ENCODE measurements around the gene TBC1D4. TPM values are rescaled to one million over a fixed set of nuclear protein-coding genes. Genes with fewer than 3 reads are reported as not detected.

Gene TBC1D4
- total RNA-seq, 1 experiment from 2014 or later = 5.5 TPM

GRCh38 chr13:75492389-75492788 is 10.4 kb upstream of the TBC1D4 start:
- no peak for DNase-seq (ENCODE audit: low read depth, low spot score)
- intact Hi-C loops (cut with micrococcal nuclease; ENCODE audit: unreplicated experiment) (no loop called here), in situ Hi-C loops (cut with HindIII; ENCODE audit: low pct_unique_long_range_greater_than_20kb, low sequenced_read_pairs) (no loop called here)
- no peak overlapping the region for H3K27ac ChIP-seq (ENCODE audit: low read length)
- TF ChIP-seq REST (IDR thresholded peaks at IDR 0.05; ENCODE audit: insufficient read depth in 1 of 2, low read depth in 2 of 2, low read length in 1 of 2) (no peak), TCF7L2 (IDR thresholded peaks at IDR 0.05; ENCODE audit: low read depth, low read length) (no peak), SIN3A (IDR thresholded peaks at IDR 0.05; ENCODE audit: borderline replicate concordance, insufficient read depth, low read depth, low read length) (no peak), CTCF (IDR thresholded peaks at IDR 0.05) (no peak), POLR2AphosphoS5 (IDR thresholded peaks at IDR 0.05; ENCODE audit: low read depth, low read length) (no peak)
- no peaks in the 10 kb centered on the region for H3K27me3 ChIP-seq (ENCODE audit: control insufficient read depth, insufficient read depth, low read length)
- no peak overlapping the region for H3K4me3 ChIP-seq (ENCODE audit: low read depth in 2 of 2, low read length in 2 of 2)
- ChIA-PET POLR2A (no interaction called here), CTCF (no interaction called here)
- no peaks in the 10 kb centered on the region; the same call in 1 of the 2 replicates for H3K4me1 ChIP-seq (ENCODE audit: control insufficient read depth, insufficient read depth, low read length)
- ATAC-seq = no peak
- no peaks in the 10 kb centered on the region for H3K9me3 ChIP-seq (ENCODE audit: control insufficient read depth, insufficient read depth, low read depth, low read length)
- no peaks in the 10 kb centered on the region for H3K36me3 ChIP-seq (ENCODE audit: control insufficient read depth, insufficient read depth, low read length)
- BruUV-seq (replicated peaks) = no TSS peak

- no peaks in the 10 kb centered on the region for H3K9me3 ChIP-seq (ENCODE audit: control insufficient read depth, insufficient read depth, low read depth, low read length)
- no peak overlapping the region for H3K4me3 ChIP-seq (ENCODE audit: low read depth in 2 of 2, low read length in 2 of 2)
- in situ Hi-C loops (cut with HindIII; ENCODE audit: low pct_unique_long_range_greater_than_20kb, low sequenced_read_pairs) (no loop called here), intact Hi-C loops (cut with micrococcal nuclease; ENCODE audit: unreplicated experiment) (no loop called here)
- ChIA-PET CTCF (no interaction called here), POLR2A (no interaction called here)
- no peak for TF ChIP-seq TCF7L2 (IDR thresholded peaks at IDR 0.05; ENCODE audit: low read depth, low read length)
- no peak for TF ChIP-seq REST (IDR thresholded peaks at IDR 0.05; ENCODE audit: insufficient read depth in 1 of 2, low read depth in 2 of 2, low read length in 1 of 2)
- no peak for TF ChIP-seq SIN3A (IDR thresholded peaks at IDR 0.05; ENCODE audit: borderline replicate concordance, insufficient read depth, low read depth, low read length)
- TF ChIP-seq CTCF (IDR thresholded peaks at IDR 0.05) = no peak
- TF ChIP-seq POLR2AphosphoS5 (IDR thresholded peaks at IDR 0.05; ENCODE audit: low read depth, low read length) = no peak
- BruUV-seq (replicated peaks) = no TSS peak
- no peak overlapping the region for H3K27ac ChIP-seq (ENCODE audit: low read length)
- ATAC-seq = no peak
- DNase-seq (ENCODE audit: low read depth, low spot score) = no peak
- H3K27me3 ChIP-seq (ENCODE audit: control insufficient read depth, insufficient read depth, low read length) = no peaks in the 10 kb centered on the region
- H3K4me1 ChIP-seq (ENCODE audit: control insufficient read depth, insufficient read depth, low read length) = no peaks in the 10 kb centered on the region; the same call in 1 of the 2 replicates
- H3K36me3 ChIP-seq (ENCODE audit: control insufficient read depth, insufficient read depth, low read length) = no peaks in the 10 kb centered on the region
Observed at GRCh38 chr13:75491376-75491775, 9.4 kb upstream of the TBC1D4 start.

All from Panc1 (cell line).